ENCODE results near the gene NMRAL1. TPM values are rescaled to one million over a fixed set of nuclear protein-coding genes. Genes with fewer than 3 reads are reported as not detected.

The NMRAL1 gene
- total RNA-seq, 4 donors from 2014 or later = 2.7 to 11.0 (median 9.1) TPM

DNA sequence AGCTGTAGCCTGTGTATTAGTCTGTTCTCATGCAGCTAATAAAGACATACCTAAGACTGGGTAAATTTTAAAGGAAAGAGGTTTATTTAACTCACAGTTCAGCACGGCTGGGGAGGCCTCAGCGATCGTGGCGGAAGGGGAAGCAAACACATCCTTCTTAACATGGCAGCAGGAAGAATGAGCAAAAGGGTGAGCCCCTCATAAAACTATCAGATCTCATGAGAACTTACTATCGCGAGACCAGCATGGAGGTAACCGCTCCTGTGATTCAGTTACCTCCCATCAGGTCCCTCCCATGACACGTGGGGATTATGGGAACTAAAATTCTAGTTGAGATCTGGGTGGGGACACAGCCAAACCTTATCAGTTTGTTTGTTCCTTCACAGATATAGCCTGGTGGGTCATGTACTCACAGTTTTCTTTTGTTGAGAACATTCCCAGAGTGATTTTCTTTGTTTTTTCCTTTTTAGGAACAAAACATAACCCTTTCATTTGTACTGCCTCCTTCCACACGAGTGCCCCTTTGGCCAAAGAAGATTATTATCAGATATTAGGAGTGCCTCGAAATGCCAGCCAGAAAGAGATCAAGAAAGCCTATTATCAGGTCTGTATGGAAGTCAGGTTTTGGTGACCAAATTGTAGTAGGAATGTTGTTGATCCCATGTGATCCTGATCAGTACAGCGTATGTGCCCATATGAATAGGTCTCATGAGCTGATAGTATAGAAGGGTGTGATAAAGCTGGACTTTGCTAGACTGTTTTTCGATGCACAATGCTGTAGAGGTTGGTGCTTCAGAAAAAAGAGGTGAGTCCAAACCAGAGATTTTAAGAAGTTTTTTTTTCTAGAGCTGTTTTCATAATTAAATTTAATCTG lies 40.3 kb downstream of the NMRAL1 start:
- no peak for ATAC-seq
- Histone ChIP-seq H3K27me3 (no peaks in the 10 kb centered on the region), H3K4me3 (no peak overlapping the region), H3K36me3 (peaks cover 0 to 57% of the 10 kb centered on the region in 2 donors), H3K4me1 (no peaks in the 10 kb centered on the region), H3K27ac (no peak overlapping the region), H3K9me3 (no peaks in the 10 kb centered on the region)
- intact Hi-C loops (cut with DNase I; ENCODE audit: low total_unique reads) = no loop called here
- TF ChIP-seq CTCF (IDR thresholded peaks at IDR 0.05 in 4 of 5, conservative IDR thresholded peaks at IDR 0.05 in 1 of 5) = no peak
- TF ChIP-seq POLR2A (IDR thresholded peaks at IDR 0.05) = no peak
- in situ Hi-C loops (cut with MboI; ENCODE audit: low sequenced_read_pairs in 4 of 4) = no loop called here
- DNase-seq = no peak

DNA sequence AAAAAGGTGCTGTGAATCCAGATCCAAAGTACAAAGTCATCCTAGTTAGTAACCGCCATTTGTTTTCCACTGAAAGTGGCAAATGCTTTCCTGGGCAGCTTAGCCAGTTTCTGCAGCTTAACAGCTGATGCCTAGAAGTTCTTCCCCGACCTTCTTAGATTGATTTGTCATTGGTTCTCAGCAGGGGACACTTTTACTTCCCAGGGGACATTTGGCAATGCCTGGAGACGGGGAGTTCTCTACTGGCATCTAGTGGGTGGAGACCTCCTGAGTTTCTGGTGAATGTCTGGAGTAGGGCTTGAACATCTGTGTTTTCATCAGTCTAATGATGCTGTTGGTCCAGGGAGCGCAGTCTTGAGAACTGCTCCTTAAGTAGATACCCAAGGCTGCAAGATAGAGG lies 41.2 kb downstream of the NMRAL1 start:
- intact Hi-C loops (cut with DNase I; ENCODE audit: low total_unique reads) = no loop called here
- no peak for TF ChIP-seq POLR2A (IDR thresholded peaks at IDR 0.05)
- no peak for TF ChIP-seq CTCF (IDR thresholded peaks at IDR 0.05 in 4 of 5, conservative IDR thresholded peaks at IDR 0.05 in 1 of 5)
- H3K27me3 ChIP-seq = no peaks in the 10 kb centered on the region
- no peak overlapping the region for H3K4me3 ChIP-seq
- peaks cover 0 to 2% of the 10 kb centered on the region in 2 donors for H3K4me1 ChIP-seq
- no peak overlapping the region for H3K27ac ChIP-seq
- in situ Hi-C loops (cut with MboI; ENCODE audit: low sequenced_read_pairs in 4 of 4) = no loop called here
- ATAC-seq = no peak
- H3K9me3 ChIP-seq = no peaks in the 10 kb centered on the region
- DNase-seq = no peak
- peaks cover 0 to 48% of the 10 kb centered on the region in 2 donors for H3K36me3 ChIP-seq

- peaks cover 0 to 26% of the 10 kb centered on the region in 2 donors for H3K36me3 ChIP-seq
- no peaks in the 10 kb centered on the region for H3K9me3 ChIP-seq
- H3K27ac ChIP-seq = no peak overlapping the region
- intact Hi-C loops (cut with DNase I; ENCODE audit: low total_unique reads) (no loop called here), in situ Hi-C loops (cut with MboI; ENCODE audit: low sequenced_read_pairs in 4 of 4) (no loop called here)
- H3K4me1 ChIP-seq = peaks cover 17% of the 10 kb centered on the region in 2 donors
- no peaks in the 10 kb centered on the region for H3K27me3 ChIP-seq
- H3K4me3 ChIP-seq = no peak overlapping the region
- TF ChIP-seq CTCF (IDR thresholded peaks at IDR 0.05 in 4 of 5, conservative IDR thresholded peaks at IDR 0.05 in 1 of 5) (no peak), POLR2A (IDR thresholded peaks at IDR 0.05) (no peak)
- DNase-seq = no peak
- ATAC-seq = no peak
These were observed 43.4 kb downstream of the NMRAL1 start for GRCh38 chr16:4431023-4431422.

- ATAC-seq (no peak), DNase-seq (no peak)
- Histone ChIP-seq H3K9me3 (no peaks in the 10 kb centered on the region), H3K4me1 (peaks cover 23 to 24% of the 10 kb centered on the region in 2 donors), H3K36me3 (peaks cover 0 to 14% of the 10 kb centered on the region in 2 donors), H3K27me3 (no peaks in the 10 kb centered on the region), H3K4me3 (no peak overlapping the region), H3K27ac (no peak overlapping the region)
- in situ Hi-C loops (cut with MboI; ENCODE audit: low sequenced_read_pairs in 4 of 4) = no loop called here
- intact Hi-C loops (cut with DNase I; ENCODE audit: low total_unique reads) = no loop called here
- TF ChIP-seq POLR2A (IDR thresholded peaks at IDR 0.05) (no peak), CTCF (IDR thresholded peaks at IDR 0.05 in 4 of 5, conservative IDR thresholded peaks at IDR 0.05 in 1 of 5) (no peak)
These were observed 45.9 kb downstream of the NMRAL1 start for GRCh38 chr16:4428500-4428899.
